ENCODE results near the gene ANKS1B. TPM values are rescaled to one million over a fixed set of nuclear protein-coding genes. Genes with fewer than 3 reads are reported as not detected.

The ANKS1B gene
- total RNA-seq, 4 donors from 2014 or later: 4.9 to 15.4 (median 9.4) TPM

DNA sequence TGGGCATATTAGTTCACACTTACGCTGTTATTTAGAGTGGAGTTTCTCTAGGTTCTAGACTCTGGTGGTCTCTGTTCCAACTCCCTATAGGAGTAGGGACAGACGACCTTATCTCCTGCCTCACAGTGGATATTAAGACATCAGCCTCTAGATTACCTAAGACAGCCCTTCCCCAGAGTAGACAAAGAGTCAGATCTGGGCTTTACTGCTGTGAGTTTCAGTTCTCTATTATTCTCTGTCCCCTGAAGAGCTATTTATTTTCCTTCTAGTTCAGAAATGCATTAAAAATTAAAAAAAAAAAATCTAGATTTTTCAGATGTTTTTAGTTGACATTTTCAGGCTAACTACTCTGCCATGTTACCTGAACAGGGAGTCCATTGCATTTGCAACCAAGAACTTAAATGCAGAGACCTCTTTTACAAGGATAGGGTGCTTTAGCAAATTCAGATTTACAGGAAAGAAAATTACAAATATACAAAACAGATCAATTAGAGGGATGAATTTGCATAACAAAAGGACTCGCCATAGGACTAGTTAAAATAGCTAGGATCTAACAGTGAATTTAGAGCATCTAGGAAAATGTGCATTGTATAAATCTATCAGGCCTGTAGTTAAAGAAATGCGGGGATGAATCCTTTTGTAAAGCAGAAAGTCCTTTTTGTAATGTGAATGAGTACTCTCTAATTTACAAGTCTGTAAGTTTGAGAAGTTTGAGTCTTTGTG lies 958.2 kb downstream of the ANKS1B start:
- Histone ChIP-seq H3K4me3 (no peak overlapping the region), H3K27me3 (no peaks in the 10 kb centered on the region), H3K9me3 (no peaks in the 10 kb centered on the region), H3K27ac (no peak overlapping the region), H3K36me3 (no peaks in the 10 kb centered on the region), H3K4me1 (no peaks in the 10 kb centered on the region)
- 88% methylated on average over 4 of the region's 4 CpGs for WGBS
- no peak for DNase-seq (ENCODE audit: low spot score in 2 of 2)
- no peak for TF ChIP-seq POLR2AphosphoS5 (IDR thresholded peaks at IDR 0.05)
- TF ChIP-seq EP300 (IDR thresholded peaks at IDR 0.05): no peak
- TF ChIP-seq POLR2A (IDR thresholded peaks at IDR 0.05): no peak
- TF ChIP-seq, protein P1, sequence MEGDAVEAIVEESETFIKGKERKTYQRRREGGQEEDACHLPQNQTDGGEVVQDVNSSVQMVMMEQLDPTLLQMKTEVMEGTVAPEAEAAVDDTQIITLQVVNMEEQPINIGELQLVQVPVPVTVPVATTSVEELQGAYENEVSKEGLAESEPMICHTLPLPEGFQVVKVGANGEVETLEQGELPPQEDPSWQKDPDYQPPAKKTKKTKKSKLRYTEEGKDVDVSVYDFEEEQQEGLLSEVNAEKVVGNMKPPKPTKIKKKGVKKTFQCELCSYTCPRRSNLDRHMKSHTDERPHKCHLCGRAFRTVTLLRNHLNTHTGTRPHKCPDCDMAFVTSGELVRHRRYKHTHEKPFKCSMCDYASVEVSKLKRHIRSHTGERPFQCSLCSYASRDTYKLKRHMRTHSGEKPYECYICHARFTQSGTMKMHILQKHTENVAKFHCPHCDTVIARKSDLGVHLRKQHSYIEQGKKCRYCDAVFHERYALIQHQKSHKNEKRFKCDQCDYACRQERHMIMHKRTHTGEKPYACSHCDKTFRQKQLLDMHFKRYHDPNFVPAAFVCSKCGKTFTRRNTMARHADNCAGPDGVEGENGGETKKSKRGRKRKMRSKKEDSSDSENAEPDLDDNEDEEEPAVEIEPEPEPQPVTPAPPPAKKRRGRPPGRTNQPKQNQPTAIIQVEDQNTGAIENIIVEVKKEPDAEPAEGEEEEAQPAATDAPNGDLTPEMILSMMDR (IDR thresholded peaks at IDR 0.05): no peak

DNA sequence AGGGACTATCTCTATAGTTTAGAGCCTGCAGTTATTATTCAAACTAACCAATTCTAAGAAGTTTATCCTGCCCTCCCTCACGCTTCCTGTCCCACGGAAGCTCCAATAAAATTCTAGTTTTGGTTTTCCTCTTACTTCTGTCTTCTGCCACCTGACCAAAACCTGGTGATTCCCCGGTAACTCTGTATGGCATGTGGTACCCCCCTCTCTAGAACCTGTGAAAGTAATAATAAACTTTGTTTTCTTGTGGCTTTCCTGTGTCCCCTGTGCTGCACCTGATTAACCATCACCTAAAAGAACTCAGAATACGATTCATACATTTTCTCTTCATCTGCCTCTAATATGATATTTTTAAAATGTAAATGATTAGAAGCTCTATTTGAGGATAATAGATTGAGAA lies 959.9 kb downstream of the ANKS1B start:
- Histone ChIP-seq H3K4me1 (no peaks in the 10 kb centered on the region), H3K9me3 (no peaks in the 10 kb centered on the region), H3K36me3 (no peaks in the 10 kb centered on the region), H3K4me3 (no peak overlapping the region), H3K27ac (no peak overlapping the region), H3K27me3 (no peaks in the 10 kb centered on the region)
- 77% methylated on average over 4 of the region's 4 CpGs for WGBS
- no peak for DNase-seq (ENCODE audit: low spot score in 2 of 2)
- TF ChIP-seq POLR2A (IDR thresholded peaks at IDR 0.05): no peak
- TF ChIP-seq, protein P1 (IDR thresholded peaks at IDR 0.05): no peak
- no peak for TF ChIP-seq POLR2AphosphoS5 (IDR thresholded peaks at IDR 0.05)
- no peak for TF ChIP-seq EP300 (IDR thresholded peaks at IDR 0.05)

GRCh38 chr12:99024191-99024590 lies 960.5 kb downstream of the ANKS1B start:
- no peak for TF ChIP-seq POLR2A (IDR thresholded peaks at IDR 0.05)
- TF ChIP-seq, protein P1 (IDR thresholded peaks at IDR 0.05): no peak
- TF ChIP-seq POLR2AphosphoS5 (IDR thresholded peaks at IDR 0.05): no peak
- no peak for TF ChIP-seq EP300 (IDR thresholded peaks at IDR 0.05)
- Histone ChIP-seq H3K4me3 (no peak overlapping the region), H3K36me3 (no peaks in the 10 kb centered on the region), H3K27ac (no peak overlapping the region), H3K9me3 (no peaks in the 10 kb centered on the region), H3K27me3 (no peaks in the 10 kb centered on the region), H3K4me1 (no peaks in the 10 kb centered on the region)
- DNase-seq (ENCODE audit: low spot score in 2 of 2): no peak

DNA sequence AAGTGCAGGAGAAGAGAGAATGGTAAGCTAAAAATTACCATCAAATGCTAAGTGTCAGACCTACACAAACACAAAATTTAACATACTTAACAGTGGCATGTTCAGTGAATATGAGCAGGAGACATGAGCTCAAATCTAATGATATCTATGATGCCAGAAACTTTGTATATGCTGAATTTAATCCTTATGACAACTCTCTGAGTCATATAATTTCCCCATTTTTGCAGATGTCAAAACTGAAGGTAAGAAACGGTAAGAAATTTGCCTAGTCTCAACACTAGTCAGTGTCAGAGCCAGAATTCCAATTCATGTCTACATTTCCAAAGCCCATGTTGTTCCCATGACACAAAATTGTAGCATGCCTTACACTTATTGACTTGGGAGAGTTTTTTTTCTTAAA lies 963.9 kb downstream of the ANKS1B start:
- Histone ChIP-seq H3K27ac (no peak overlapping the region), H3K4me3 (no peak overlapping the region), H3K9me3 (no peaks in the 10 kb centered on the region), H3K36me3 (no peaks in the 10 kb centered on the region), H3K4me1 (no peaks in the 10 kb centered on the region), H3K27me3 (no peaks in the 10 kb centered on the region)
- DNase-seq (ENCODE audit: low spot score in 2 of 2): no peak
- no peak for TF ChIP-seq EP300 (IDR thresholded peaks at IDR 0.05)
- no peak for TF ChIP-seq POLR2A (IDR thresholded peaks at IDR 0.05)
- TF ChIP-seq, protein P1 (IDR thresholded peaks at IDR 0.05): no peak
- TF ChIP-seq POLR2AphosphoS5 (IDR thresholded peaks at IDR 0.05): no peak
- 74% methylated on average over 1 of the region's 1 CpG for WGBS

DNA sequence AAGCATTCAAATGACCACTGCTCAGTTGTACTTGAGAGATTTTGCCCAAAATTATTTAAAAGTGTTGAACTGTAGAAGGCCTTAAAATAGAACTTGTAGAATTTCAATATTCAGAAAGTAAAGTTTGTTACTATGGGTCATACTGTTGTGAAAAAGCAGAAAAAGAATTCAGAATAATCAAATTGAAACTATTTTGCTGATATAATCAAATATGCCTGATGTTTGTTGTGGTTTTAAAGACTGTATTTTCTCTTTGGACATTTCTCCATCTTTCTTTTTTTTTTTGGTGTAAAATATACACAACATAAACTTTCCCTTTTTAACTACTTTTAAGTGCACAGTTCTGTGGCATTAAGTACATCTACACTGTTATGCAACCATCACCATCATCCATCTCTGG lies 964.9 kb downstream of the ANKS1B start:
- Histone ChIP-seq H3K27ac (no peak overlapping the region), H3K4me1 (no peaks in the 10 kb centered on the region), H3K27me3 (no peaks in the 10 kb centered on the region), H3K4me3 (no peak overlapping the region), H3K9me3 (no peaks in the 10 kb centered on the region), H3K36me3 (no peaks in the 10 kb centered on the region)
- TF ChIP-seq POLR2AphosphoS5 (IDR thresholded peaks at IDR 0.05) (no peak), EP300 (IDR thresholded peaks at IDR 0.05) (no peak), POLR2A (IDR thresholded peaks at IDR 0.05) (no peak)
- TF ChIP-seq, protein P1 (IDR thresholded peaks at IDR 0.05): no peak
- DNase-seq (ENCODE audit: low spot score in 2 of 2): no peak

All from suprapubic skin (tissue), 4 donors.